HL-60 (cell line): ENCODE results near the gene TMEM106C.

Experiments
- DNase-seq, 2 experiments: peaks; one replicate each; pipeline ENCODE4 v3.0.0-alpha.2; 2010 to 2020; ENCODE audit warnings: low read depth in 1 of 2, low spot score in 1 of 2
- H3K27ac ChIP-seq: fragments of 250-450 bp; sonication (Bioruptor Pico); replicated peaks from 2 replicates; pipeline ENCODE4 v1.5.1; 2020; ENCODE audit warnings: mild to moderate bottlenecking, moderate library complexity
- H3K27me3 ChIP-seq: fragments of 250-450 bp; sonication (Bioruptor Pico); 2 replicates; pipeline ENCODE4 v1.5.1; 2021; ENCODE audit warnings: mild to moderate bottlenecking, moderate library complexity; ENCODE audit not compliant: insufficient read depth, poor library complexity, severe bottlenecking
- H3K4me3 ChIP-seq: replicated peaks from 2 replicates; pipeline ENCODE4 v1.5.1; 2011; ENCODE audit warnings: mild to moderate bottlenecking, control low read depth, low read length; ENCODE audit not compliant: insufficient read depth
- CTCF ChIP-seq: IDR thresholded peaks from one replicate; pipeline ENCODE4 v1.5.1; 2011; ENCODE audit warnings: low read length, control low read depth, inconsistent platforms; ENCODE audit not compliant: insufficient read depth
- GABPA ChIP-seq: IDR thresholded peaks from 2 replicates; pipeline ENCODE4 v1.6.1; 2012; ENCODE audit warnings: low read depth
- POLR2AphosphoS5 ChIP-seq: IDR thresholded peaks from 2 replicates; pipeline ENCODE4 v1.6.1; 2012; ENCODE audit warnings: low read depth
- REST ChIP-seq: IDR thresholded peaks from 2 replicates; pipeline ENCODE4 v1.6.1; 2012; ENCODE audit warnings: low read depth; ENCODE audit not compliant: insufficient replicate concordance
- SPI1 ChIP-seq: IDR thresholded peaks from 2 replicates; pipeline ENCODE4 v1.6.1; 2012; ENCODE audit warnings: low read depth, mild to moderate bottlenecking, borderline replicate concordance
- long read RNA-seq: library from polyadenylated mRNA; unstranded; transcript quantifications from one replicate; pipeline ENCODE4 v2.0.0, GENCODE V29; 2020

Gene TMEM106C
- long read RNA-seq, transcript TMEM106C-201 (8 exons, 1,394 nt): minor isoform, 155 of 493 reads
- long read RNA-seq, transcript TMEM106C-220 (8 exons, 810 nt): major isoform, 168 of 493 reads
- long read RNA-seq, transcript TMEM106C-202 (8 exons, 1,515 nt): minor isoform, 9 of 493 reads
- long read RNA-seq, transcript TMEM106C-203 (8 exons, 1,414 nt): minor isoform, 18 of 493 reads
- long read RNA-seq, partial matches to known transcripts: 68 of 493 reads
- long read RNA-seq, other reads (novel, unspliced or antisense): 68 of 493 reads

- peak within 1 kb of the TSS; percentile 50 for H3K27ac ChIP-seq
These were observed at the start of gene TMEM106C for GRCh38 chr12:47963340-47964040. Gene TMEM106C, plus strand, starts transcription at chr12:47963596. Its CDS starts 641 bp downstream, at chr12:47964237.

GRCh38 chr12:47920913-47921312 lies 42.5 kb upstream of the TMEM106C start:
- no peak overlapping the region for H3K4me3 ChIP-seq
- H3K27me3 ChIP-seq: no peaks in the 10 kb centered on the region
- H3K27ac ChIP-seq: no peak overlapping the region
- no peak for DNase-seq
- TF ChIP-seq SPI1 (no peak), CTCF (no peak), GABPA (no peak), REST (no peak), POLR2AphosphoS5 (no peak)

More at GRCh38 chr12:47963340-47964040, at the start of gene TMEM106C:
- peak; percentile 82 to 87 for DNase-seq
- peak; percentile 93 for TF ChIP-seq CTCF
- no peak for TF ChIP-seq GABPA
- TF ChIP-seq SPI1: no peak
- peak; percentile 47; the same call in 1 of the 2 replicates for TF ChIP-seq POLR2AphosphoS5
- no peak for TF ChIP-seq REST
- Histone ChIP-seq H3K27me3 (peaks cover 3% of the 10 kb centered on the region), H3K4me3 (peak within 1 kb of the TSS; percentile 94)

- Histone ChIP-seq H3K4me3 (no peak overlapping the region), H3K27ac (no peak overlapping the region), H3K27me3 (no peaks in the 10 kb centered on the region)
- TF ChIP-seq POLR2AphosphoS5 (no peak), SPI1 (no peak), CTCF (no peak), GABPA (no peak), REST (no peak)
- no peak for DNase-seq
These were observed 41.5 kb upstream of the TMEM106C start for GRCh38 chr12:47921907-47922306.
